Hematopoietic multipotent progenitor cell (in vitro differentiated cells): ENCODE measurements around the gene FBN2. TPM values are rescaled to one million over a fixed set of nuclear protein-coding genes. Genes with fewer than 3 reads are reported as not detected.

Source experiments
- DNase-seq, 3 donors: peaks; one replicate each; pipeline ENCODE4 v3.0.0-alpha.2; 2011 to 2015; ENCODE audit warnings: low read depth in 2 of 3, low spot score in 2 of 3
- total RNA-seq: library from RNA; depleted of rRNA; stranded (reverse); fragments of >200 nt; gene quantifications from one replicate; pipeline ENCODE4 v1.2.3, GENCODE V29; 2012

The FBN2 gene
- total RNA-seq, 1 donor = 0.27 TPM

DNA sequence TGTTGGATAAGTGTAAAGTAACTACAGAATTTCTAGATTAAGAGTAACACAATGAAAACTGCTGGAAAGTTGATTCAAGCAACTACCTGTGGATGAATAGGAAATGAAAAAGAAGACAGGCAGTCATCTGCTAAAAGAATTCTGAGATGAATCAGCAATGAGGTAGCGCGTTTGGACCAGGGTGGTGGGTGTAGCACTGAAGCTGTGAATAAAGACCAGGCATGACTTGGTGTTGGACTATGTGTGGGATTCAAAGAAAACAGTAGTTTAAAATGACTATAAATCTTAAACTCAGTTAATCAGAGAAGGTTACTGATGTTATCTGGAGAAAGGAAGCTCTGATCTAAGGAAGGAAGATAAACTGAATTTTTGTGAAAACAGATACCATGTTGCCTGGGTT, 159.8 kb downstream of the FBN2 start:
- DNase-seq = no peak

DNA sequence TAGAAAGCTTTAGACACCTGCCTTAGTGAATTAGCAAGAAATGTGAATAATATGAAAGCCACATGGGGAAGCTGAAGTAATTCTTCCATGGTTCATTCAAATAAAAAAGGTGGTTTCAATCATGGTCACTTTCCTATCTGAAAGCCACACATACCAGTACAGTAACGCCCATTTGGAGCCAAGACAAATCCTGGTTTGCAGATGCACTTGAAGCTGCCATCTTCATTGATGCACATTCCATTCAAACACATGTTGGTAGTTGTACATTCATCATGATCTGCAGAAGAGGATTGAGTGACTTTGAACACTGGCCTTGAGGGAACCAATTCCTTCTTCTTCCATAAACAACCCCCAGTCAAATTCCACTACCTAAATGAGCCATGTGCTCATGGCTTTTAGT, 161.5 kb downstream of the FBN2 start:
- no peak for DNase-seq

DNA sequence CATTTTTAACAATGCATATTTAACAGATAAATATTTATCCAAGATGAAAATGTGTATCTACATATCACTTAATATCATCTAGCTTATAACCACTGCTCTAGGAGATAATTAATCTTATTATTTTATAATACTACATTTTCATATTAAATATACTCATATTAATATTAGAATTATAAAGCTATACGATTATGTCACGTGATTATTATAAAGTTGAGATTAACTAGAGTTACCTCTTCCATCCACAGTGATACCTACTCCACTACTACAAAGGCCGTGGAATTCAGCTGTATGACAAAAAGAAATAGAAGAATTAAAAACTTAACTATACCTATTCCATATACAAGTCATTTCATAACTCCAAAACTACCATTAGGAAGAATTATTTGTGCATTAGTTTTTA, 171.9 kb downstream of the FBN2 start:
- DNase-seq = no peak

DNA sequence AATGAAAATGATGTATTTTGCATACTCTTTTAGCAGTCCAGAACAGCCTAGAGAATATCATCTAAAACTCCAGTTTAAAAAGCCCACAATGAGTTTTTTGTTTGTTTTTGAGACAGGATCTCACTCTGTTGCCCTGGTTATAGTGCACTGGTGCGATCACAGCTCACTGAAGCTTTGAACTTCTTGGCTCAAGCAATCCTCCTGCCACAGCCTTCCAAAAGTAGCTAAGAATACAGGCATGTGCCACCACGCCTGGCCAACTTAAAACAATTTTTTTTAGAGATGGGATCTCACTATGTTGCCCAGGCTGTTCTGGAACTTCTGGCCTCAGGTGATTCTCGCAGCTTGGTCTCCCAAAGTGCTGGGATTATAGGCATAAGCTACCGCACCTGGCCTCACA, 175.7 kb downstream of the FBN2 start:
- no peak for DNase-seq

DNA sequence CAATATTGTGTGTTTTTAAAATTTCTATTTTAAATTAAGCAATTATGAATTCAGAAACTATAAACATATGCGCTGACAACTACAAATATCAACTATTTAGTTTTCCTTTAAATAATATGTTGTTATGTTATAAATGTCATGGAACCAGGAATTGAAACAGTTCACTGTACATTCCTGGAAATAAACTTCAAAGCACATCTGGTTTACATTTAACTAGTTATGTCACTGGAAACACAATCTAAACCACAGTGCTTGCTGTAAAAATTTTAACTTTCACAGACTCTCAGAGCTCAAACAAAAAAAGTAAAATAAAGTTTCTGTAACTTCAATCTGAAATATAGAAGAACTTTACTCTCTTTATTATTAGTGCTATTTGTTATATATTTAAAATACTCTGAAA, 179.2 kb downstream of the FBN2 start:
- DNase-seq = no peak

DNA sequence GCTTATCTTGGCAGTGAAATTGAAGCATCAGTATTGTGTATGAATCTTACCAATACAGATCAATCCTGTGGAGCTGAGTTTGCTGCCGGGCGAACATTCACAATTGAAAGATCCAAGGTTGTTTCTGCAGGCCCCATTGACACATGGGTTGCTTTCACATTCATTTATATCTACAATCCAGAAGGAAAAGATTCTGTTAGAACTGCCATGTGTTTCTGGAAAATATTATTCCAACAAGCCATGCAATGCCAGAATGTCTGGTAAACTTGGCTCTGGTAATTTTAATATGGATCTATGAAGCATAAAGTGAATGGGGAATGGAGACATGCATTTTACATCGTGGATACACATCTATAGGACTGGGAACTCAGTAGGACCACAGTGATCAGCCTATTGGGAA, 180.8 kb downstream of the FBN2 start:
- no peak for DNase-seq

DNA sequence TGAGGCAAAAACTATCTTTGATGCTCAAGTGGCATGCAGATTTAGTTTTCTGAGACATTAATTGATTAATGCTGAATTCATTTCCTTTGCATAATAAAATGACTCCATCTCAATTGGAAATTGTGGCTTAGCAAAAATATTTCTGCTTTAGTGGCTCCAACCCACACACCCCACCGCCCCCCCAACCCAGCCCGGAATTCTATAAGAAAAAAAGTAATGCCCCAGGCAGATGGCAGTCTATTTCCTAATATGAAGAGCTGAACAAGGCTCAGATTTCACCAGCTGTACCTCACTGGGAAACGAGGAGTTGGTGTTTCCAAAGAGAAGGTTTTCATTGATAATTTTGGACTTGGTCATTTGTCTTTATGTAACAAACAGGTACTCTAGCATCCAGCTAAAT, 182.1 kb downstream of the FBN2 start:
- no peak for DNase-seq

DNA sequence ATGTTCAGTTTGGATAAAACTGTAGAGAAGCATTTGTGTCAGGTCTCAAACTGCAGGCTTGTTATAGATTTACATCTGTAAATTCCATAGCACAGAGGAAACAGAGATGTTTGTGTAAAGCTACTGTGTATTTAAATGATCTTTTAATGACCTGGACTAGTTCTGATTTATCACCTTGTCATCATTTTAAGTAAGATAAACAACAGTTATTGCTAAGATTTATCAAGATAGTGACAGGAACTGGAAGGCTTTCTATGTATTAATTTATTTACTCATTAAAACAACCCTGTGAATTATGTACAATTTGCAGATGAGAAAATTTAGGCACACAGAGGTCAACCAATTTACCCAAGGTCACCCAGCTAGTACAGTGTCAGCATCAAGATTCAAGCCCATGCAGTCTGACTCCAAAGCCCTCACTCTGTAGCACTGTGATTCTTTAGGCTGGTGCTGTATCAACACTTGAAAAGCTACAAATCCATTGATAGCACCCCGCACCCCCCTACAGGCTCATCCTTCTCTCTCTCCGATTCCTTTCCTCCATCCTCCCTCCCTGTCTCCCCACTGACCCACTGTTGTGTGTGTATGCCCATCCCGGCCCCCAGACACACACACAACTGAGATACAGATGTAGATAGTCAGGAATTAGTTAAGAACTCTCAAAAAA, 184.5 kb downstream of the FBN2 start:
- DNase-seq = no peak

DNA sequence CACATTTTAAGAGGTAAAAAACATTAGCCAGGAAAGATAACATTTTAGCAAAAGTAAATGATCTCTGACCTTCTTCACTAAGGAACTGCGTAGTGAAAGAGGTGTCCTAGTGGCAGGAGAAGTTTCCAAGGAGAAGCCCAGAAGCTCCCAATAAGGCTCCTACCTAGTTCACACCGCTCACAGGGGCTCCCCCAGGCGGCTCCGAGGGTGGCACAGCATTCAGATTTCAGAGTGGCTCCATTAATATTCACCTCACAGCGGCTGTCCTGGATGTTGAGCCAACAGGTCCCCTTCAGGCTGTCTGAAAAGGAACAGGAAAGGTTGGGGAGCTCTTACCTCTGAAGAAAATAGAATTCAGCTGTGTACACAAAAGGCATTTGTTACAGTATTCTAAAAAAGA, 187.3 kb downstream of the FBN2 start:
- no peak for DNase-seq

DNA sequence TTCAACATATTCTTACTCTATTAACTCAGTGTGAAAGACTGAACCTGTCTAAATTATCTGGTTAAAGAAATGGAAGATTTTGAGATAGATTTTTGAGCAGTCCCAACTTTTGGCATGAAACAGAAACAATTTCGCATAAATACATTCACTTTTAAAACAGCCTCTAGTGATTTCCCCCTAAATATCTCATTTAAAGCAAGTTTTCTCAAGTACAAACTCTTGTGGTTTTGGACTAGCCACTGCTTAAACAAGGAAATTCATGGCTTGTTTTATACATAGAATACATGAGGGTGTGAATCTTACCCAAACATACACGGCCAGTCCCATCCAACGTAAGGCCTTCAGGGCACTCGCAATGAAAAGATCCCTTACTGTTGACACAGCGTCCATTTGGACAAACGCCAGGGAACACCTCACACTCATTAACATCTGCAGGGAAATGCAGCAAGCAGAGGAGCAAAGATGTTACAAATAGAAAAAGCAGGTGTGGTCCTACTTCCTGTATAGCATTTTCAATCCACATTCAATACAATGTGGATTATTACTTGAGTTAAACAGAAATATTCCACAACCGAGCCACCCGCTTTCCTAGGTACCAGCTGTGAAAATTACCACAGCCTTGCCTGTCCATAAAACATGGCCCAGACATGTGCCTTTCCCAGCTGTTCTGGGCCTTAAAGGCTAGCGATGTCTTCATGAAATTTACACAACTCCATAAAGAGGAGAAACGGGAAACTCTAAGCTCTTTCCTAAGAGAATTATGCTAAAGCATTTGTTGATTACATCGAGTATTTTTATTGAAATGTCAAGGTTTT, 188.8 kb downstream of the FBN2 start:
- DNase-seq = no peak

DNA sequence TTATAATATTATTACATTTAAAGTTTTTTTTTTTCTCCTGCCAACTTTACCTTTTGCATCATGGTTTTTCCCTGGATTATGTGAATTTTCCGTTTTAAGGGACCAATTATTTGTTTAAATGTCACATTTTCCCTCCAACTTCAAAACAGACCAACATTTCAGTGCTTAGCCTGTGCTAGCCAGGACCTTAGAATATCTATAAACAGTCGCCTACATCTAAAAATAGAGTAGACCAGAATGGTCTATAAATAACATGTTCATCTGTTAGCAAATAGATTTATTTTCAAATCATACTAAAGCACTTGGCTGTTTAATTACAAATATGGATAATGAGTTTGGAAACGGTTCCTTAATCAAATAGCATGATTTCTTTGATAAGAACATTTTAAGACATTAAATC, 192.0 kb downstream of the FBN2 start:
- no peak for DNase-seq

DNA sequence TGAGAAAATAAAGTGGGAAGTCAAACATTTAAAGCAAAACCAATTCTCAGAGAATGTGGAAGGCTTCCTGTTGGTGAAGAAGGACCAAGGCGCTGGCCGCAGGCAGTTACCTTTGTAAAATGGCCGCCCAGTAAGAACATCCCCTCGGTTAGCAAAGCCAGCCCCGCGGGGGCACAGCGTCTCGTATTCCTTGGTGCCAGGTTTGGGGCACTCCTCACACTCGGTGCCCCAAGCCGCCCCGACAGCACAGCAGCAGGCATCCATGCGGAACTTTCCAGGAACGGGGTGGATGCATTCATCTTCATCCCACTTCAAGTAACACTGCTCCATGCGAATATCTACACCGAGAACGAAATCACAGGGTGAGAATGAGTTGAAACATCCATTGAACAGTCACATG, 192.8 kb downstream of the FBN2 start:
- no peak for DNase-seq

DNA sequence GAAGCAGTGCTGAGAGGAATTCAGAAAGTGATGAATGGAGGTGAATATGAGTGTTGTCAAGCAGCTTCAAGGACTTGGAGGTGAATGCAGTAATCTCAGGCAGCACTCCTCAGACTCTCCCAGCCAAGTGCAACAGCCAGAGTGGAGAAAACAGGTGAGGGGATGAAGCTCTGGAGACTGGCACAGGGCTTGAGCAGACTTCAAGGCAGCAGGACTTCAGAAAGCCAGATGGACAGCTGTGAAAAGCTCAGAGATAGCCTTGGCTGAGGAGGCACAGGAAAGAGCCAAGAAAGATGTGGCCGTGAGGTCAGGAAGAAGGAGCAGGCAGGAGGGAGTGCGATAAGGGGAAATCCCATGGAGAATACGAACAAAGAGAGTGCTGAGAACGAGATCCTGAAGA, 194.9 kb downstream of the FBN2 start:
- no peak for DNase-seq

DNA sequence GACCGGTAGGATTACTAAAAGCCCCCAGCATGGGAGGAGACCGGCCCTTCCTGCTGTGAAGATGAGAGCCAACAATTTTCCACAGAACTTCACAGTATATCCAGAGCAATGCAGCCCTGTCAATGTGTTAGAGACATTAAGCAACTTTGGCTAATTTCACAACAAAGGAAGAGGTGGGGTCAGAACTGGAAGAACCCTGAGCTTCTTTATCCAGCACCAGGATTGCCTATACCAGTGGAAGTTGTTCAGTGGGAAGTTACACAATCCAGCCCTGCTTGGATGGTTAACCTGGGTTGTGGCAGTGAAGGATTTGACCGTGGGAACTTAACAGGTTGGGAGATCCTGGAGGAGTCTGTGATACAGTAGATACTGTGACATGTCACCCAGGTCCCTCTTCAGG, 197.0 kb downstream of the FBN2 start:
- DNase-seq = no peak

DNA sequence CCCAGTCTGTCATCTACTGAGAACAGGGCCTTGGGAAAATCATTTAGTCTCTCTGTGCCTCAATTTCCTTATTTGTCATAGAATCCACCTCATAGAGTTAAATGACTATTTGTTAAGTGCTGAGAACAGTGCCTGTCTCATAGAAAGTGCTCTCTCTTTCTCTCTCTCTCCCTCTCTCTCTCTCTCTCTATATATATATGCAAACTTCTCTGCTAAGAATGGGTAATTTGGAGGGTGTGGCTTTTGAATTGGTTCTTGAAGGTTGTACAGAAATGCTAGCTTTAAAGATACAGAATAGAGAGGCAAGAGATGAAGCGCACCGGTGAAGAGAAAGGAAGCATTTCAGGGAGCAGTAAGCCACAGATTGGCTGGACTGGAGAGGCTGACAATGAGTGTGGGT, 197.4 kb downstream of the FBN2 start:
- DNase-seq = no peak

DNA sequence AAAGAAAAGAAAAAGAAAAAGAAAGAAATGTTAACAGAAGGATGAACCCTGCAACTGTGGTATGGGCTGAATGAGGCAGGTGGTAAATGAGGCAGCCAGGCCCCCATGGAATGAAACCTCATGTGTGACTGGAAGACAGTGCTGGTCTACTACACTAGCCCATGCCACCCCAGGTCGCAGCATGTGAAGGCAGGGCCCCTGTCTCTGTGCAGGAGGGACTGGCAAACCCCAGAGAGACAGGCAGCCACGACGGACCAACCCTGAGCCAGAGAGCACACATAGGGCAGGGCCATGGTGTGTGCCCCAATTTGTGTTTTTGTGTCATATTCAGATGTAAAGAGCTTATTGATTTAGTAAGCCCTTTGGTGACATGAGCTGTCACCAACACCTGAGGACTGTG, 198.5 kb downstream of the FBN2 start:
- DNase-seq = no peak

DNA sequence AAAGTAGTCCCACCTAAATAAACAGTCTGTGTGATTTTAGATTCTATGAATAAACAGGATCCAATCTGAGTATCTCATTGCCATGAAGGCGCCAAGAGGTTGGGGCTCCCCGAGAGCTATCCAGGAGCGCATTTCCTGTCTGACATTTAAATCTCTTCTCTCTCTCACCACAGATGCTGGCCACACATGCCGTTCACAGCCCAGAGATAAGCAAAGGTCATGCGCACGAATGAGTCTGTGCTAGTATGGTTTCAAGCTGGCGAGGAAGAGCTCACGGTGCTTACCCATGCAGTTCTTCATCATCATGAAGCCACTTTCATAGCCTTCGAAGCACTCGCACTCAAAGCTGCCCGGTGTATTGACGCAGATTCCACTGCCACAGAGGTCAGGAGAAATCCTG, 199.4 kb downstream of the FBN2 start:
- DNase-seq = no peak

DNA sequence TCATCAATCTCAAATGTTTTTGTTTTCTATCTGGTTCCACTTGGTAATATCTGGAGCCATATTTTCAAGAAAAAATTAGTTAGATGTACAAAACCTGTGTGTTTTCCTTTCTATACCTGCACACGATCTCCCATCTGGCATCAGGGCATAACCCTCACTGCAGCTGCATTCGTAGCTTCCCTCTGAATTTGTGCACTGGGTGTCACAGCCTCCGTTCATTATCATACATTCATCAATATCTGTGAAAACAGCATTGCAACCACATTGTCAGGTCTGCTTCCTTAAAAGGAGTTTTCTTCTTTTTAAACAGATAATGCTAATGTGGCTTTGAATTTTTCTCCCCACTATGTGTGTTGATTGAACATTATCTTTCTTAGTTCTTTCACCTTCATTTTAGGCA, 202.7 kb downstream of the FBN2 start:
- no peak for DNase-seq

DNA sequence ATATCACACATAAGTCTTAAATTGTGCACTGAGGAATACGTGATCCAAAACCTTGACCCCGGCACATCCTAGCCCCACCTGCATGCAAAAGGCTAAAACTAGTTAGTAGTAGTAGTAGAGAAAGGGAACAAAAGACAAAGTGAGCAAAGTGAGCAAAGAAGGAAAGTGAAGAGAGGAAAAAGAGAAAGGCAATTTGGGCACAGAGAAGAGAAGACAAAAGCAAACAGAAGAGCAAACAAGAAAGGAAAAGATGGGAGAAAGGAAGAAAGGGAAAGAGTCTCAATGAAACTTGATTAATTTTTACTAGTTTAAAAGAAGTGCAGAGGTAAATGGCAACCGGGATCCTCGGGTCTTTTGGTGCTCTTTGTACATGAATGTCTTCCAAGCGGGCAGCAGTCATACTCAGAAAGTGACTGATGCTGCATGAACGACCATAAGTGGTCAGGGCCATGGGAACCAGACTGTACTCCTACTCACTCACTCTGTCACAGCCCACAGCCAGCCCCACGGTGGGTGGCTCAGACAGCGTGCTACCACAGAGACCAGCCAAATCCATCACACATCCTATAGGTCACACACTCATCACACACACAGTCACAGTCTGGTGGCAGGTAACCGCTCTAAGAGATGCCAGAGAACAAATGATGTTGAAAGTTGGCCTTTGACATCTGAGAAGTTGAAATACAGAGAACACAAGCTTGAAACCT, 203.9 kb downstream of the FBN2 start:
- no peak for DNase-seq

DNA sequence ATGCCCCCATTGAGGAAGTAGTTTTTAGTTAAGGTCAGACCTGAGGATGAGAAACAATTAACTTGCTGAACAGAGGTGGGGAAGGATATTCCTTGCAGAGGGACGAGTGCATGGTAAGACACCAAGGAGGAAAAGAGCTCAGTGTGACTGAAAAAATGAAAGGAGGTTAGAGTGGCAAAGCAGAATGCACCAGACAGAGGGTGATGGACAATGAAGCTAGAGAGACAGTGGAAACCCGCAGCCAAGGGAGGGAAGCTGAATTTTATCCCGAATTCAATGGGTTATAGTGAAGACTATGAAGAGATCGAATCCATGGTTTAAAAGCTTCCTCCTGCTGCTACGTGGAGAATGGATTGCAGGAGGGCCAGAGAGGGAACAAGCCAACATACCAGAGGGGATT, 206.8 kb downstream of the FBN2 start:
- DNase-seq = no peak

DNA sequence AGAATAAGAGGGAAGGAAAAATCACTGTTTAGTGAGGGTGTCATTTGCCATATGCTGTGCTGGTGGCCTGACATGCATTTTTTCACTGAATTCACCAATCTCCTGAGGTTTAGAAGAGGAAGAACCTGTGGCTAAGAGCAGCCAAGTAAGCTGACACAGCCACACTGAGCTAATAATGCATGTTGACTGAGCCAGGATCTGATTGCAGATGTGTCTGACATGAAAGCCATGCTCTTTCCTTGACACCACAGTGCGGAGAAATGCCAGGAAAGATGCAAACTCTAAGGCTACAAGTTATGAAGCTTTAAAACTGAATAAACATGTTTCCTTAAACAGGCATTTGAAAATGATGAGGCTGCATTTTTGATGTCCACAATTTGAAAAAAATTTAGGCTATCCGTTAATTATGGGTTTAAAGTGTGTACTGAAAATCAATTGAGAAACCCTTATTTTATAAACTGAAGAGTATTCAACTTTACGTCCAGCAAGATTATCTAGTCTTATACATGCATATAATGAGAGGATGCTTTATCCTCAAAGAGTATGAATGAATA, 208.6 kb downstream of the FBN2 start:
- no peak for DNase-seq

DNA sequence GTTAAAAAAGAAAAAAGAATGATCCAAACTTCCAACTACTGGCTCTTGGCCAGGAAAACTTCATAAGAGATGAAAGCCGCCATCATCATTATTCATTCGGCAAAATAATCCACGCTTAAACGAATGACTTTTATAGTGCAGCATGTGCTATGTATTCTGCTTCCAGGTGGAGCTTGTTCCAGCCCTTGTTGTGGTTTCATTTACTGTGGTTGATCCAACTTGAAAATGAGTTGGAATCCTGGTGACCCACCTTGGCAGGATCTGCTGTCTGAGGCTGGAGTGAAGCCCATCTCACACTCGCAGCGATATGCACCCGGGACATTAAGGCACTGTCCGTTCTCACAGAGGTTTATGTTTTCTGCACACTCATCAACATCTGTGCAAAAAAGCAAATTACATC, 209.6 kb downstream of the FBN2 start:
- no peak for DNase-seq
